ENCODE results near the gene KLRG1.

The KLRG1 gene

DNA sequence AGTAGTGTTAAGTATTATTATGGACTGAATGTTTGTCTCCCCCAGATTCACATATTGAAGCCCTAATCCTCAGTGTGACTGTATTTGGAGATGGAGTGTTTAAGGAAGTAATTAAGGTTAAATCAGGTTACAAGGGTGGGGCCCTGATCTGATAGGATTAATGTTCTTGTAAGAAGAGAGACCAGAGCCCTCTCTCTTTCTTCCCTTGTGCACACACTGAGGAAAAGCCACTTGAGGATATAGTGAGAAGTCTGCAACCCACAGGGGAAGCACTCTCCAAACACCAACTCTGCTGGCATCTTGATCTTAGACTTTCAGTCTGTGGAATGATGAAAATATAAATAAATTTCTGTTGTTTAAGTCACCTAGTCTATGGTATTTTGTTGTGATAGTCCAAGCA is 2.2 kb upstream of the KLRG1 start:
- DNase-seq: no peak

DNA sequence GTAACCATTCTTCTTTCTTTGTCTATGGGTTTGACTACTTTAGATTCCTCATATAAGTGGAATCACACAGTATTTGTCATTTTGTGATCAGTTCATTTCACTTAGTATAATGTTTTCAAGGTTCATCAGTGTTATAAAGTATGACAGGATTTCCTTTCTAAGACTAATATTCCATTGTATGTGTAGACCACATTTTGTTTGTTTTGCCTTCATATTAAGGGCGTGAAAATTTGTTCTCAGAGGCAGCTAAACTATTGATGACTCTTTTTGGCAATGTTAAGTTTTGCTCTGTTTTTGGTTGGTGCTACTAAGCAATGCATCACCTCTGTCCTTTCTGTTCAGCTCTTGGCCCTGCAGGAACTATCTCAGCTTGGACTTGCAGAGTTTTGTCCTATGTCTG is 1.7 kb upstream of the KLRG1 start:
- no peak for DNase-seq

DNA sequence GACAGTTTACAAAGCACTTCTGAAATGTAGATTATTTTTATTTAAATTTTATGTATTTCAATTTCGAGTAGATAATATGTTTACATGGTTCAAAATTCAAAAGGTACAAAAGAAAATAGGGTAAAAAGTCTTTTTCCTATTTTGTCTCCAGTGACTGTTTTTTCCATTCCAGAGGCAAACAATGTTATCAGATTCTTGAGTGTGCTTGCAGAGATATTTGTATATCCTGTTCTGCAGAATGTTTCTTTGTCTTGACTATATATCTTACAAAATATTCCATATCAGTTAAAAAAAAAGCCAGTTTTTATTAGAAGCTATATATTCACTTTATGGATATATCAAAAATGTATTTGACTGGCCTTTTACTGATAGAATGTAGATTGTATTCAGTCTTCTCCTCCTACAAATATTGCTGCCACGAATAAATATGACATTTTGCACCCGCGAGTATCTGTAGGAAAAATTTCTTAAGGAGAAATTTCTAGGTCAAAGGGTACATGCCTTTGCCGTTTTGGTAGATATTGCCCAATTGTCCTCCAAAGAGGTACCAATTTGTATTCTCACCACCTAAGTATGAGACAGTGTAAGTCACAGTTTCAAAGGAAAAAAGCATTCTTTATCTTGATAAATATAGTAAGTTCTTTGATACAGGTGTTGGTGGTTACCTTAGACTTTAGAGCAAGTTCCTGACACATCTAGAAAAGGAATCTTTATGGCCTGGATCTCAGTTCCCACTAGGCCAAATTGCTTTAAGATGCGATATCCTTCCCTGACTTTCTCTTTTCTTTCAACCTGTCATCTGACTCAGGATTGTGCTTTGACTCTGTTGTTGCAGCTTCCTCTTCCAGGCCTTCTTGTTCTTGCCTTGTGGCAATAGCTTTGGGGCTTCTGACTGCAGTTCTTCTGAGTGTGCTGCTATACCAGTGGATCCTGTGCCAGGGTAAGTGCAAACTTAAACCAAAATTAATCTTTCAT is 2.3 kb downstream of the KLRG1 start:
- no peak for DNase-seq

DNA sequence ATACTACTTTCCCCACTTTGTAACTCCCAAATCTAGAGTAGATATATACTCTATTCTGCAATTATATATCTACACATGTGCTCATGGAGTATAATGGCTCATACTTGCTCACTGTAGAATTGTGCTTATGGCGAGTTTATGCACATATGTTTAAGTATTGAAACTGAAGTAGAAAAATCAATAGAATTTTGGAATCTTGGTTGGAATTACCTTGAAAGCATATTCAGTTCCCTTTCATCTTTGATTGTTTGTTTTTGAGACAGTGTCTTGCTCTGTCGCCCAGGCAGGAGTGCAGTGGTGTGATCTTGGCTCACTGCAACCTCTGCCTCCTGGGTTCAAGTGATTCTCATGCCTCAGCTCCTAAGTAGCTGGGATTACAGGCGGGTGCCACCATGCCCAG is 4.5 kb downstream of the KLRG1 start:
- no peak for DNase-seq

DNA sequence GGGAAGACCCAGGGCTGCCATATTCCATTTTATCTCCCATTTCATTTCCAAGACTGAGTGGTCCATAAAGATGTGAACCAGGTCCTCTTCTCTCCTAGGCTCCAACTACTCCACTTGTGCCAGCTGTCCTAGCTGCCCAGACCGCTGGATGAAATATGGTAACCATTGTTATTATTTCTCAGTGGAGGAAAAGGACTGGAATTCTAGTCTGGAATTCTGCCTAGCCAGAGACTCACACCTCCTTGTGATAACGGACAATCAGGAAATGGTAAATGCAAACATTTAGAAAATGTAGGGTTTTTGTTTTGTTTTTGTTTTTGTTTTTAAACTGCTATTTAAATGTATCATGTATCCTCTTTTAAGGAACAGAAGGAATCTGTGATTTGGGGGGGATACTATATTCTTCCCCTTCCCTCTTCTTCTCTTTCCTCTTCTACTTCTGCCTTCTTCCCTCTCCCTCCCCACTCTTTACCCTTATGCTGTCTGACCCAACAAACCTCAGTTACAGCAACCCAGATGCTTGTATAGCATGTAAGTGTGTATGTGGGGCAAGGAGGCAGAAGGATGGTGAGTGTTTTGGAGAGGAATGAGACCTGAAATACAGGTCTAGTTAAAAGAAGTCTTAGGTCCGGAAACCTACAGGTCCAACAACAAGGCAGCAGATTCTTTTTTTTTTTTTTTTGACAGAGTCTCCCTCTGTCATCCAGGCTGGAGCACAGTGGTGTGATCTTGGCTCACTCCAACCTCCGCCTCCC is 5.9 kb downstream of the KLRG1 start:
- DNase-seq: no peak

DNA sequence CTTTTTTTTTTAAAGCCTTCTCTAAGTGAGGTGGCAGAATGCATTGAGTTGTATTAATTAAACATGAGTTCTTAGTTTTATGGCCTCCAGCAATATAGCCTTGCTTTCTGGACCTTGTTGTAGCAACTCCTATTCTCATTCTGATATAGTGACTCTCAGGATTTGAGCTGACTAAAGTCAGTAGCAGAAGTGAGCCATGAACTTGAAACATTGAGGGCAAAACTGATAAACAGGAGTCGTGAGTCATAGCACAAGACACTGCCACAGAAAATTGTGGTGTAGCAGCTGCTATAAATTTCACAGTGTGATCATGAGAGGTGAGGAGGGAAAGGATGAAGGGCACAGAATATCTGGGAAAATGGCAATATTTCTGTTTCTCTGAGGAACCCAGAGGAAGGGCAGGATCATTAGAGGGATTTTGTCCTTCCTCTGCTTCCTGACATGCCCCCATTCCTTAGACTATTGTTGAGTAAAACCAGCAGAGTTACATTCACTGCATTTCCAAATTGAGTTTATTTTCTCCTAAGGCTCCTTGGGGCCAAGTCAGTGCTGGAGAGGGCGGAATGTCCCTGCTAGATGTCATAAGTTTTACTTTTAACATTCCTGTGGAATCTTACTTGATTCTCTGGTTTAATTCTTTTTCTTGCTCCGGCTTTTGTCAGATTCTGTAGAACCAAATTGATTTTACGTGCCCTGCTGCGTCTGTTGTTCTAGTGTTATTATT is 7.5 kb downstream of the KLRG1 start:
- no peak for DNase-seq

DNA sequence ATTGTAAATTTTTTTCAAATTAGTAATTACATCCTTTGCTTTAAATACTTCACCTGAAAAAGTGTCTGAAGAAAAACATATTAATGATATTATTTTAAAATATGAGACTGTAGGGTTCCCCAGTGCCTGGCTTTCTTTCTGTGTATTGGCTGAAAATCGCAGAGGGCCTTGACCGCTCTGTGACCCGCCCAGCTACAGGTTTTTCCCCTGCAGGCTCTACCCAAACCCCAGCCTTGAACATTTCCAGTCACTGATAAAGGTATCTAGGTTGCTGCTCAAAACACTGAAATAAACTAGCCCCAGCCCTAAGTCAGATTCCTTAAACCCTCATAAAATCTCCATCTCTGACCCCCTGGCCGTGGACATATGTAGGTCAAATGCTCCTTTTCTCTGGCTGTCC is 11.9 kb downstream of the KLRG1 start:
- no peak for DNase-seq

DNA sequence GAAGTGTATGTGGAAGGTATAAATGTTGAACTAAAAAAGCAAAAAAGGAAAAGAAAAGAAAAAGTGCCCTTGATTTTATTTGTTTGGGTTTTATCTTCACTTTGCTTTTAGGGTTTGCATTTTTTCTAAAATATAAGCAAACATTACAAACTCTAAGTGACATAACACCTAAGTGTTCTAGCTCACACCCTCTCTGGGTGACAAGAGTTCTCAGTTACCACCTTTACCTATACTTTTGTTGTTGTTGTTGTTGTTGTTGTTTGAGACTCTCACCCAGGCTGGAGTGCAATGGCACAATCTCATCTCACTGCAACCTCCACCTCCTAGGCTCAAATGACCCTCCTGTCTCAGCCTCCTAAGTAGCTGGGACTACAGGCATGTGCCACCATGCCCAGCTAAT is 13.0 kb downstream of the KLRG1 start:
- no peak for DNase-seq

DNA sequence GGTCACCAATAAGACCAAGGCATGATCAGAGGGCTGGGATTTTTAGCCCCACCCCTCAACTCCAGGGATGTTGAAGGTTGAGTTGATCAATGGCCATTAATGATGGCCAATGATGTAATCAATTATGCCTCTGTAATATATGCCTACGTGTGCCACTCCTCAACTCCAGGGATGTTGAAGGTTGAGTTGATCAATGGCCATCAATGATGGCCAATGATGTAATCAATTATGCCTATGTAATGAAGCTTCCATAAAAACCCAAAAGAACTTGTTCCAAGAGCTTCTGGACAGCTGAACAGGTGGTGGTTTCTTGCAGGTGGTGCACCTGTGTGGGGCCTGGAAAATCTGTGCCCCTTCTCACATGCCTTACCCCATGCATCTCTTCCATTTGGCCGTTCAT is 33.2 kb downstream of the KLRG1 start:
- no peak for DNase-seq

DNA sequence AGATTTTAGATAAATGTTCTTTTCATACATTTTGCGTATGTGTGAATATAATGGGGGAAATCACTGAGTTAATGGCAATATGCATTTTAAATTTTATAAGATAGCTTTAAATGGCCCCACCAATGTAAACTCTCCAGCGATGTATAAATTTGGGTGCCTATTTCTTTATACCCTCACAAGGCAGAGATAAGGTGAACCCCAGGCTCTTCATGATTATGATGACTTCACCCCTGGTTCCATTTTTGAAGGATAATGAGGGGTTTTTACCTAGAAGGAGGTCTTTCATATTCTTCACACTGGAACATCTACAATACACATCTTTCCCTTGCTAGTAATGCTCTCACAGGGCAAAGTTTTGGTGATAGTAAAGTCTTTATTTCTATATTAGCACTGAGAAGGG is 35.2 kb downstream of the KLRG1 start:
- no peak for DNase-seq

DNA sequence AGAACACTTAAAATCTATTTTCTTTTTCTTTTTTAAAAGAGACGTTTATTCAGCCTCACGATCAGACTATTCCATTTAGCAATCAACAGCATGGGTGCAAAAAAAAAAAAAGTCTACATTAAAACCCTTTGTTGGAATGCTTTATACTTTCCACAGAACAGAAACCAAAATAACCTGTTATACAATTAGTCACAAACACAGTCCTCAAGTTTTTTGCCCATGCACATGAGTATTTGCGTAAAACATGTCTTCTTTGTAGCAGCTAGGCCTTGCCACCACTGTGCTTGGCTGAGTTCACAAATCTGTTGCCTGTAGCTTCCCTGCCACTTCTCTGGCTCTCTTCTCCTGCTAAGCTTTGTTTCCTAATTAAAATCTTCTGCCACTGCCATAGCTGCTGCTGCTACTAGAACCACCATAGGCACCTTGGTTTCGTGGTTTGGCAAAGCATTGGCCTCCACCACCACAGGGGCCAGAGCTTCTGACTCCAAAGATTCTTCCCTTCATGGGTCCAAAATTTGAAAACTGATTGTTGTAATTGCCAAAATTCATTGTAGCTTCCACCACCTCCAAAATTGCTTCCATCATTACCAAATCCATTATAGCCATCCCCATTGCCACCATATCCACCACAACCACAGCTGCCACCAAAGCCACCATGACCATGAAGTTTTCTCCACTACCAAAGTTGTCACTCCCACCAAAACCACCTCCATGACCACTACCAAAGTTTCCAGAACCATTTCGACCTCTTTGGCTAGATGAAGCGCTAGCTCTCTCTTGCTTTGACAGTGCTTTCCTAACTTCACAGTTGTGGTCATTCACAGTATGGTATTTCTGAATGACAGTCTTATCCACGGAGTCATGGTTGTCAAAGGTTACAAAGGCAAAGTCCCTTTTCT is 38.1 kb downstream of the KLRG1 start:
- no peak for DNase-seq

DNA sequence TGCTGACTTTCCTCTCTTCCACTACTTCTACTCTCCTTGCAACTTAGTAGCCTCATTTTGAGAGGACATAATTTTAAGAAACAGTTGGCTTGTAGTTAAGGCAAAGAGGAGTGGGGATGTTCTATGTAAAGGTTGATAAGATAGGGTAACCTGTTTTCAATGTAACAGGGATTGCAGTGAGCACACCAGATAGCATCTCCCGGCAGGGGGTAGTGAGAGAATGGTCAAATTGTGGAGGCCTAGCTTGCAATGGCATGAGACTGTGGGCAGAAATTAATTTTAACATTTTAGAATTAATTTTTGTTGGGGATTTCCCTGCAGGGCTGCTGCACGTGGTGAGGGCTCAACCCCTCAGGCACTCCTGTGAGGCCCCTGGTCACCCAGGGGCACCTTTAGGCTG is 41.4 kb downstream of the KLRG1 start:
- DNase-seq: no peak

DNA sequence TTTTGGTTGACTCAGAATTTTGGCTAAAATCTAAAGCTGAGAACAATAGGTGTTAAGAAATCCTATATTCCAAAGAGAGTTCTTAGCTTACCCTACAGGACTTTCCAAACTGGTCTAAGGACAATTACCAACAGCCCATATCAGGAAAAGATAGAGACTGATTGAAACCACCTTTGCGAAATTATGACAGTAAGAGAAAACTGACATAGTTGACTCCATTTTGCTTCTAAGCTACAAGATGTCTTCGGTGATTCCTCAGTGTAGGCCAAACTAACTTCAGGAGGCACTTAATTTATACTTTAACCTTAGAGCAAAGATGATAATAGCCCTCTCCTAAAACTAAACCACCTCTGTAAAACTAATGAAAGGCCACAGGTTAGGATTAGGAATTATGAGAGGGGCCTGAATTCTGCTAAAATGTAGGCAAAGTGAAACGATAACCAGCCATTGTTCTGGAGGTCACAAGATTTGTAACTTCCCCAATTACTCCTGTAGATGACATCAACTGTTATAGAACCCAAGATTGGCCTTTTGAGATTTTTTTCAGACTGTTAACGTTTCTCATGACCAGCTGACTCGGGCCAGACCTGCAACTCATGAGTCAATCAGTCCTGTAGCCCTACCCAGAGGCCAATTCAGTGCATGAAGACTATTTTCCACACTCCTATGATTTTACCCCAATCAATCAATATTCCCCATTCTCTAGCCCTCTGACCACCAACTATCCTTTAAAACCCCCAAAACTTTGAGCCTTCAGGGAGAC is 43.0 kb downstream of the KLRG1 start:
- no peak for DNase-seq

DNA sequence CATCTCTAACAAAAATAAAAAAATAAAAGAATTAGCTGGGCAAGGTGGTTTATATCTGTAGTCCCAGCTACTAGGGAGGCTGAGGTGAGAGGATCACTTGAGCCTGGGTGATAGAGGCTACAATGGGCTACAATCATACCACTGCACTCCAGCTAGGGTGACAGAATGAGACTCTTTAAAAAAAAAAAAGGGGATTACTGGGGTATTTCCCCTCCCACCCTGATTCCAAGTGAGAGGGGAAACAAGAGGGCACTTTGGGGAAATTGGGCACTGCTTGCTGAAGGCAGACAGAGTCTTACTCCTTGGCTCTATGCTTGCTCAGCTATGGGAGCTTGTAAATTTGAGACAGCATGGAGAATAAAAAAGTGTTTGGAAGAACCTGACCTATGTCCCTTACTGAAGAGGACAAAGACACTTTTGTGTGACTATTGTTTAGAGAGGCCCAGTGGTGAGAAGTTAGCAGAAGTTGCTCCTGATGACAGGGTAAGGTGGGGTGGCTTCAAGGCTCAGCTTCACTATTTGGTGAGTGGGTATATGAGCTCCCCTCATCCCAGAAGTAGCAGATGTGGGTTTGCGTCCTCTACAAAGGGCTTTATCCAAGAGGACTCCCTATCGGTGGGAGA is 44.0 kb downstream of the KLRG1 start:
- no peak for DNase-seq

DNA sequence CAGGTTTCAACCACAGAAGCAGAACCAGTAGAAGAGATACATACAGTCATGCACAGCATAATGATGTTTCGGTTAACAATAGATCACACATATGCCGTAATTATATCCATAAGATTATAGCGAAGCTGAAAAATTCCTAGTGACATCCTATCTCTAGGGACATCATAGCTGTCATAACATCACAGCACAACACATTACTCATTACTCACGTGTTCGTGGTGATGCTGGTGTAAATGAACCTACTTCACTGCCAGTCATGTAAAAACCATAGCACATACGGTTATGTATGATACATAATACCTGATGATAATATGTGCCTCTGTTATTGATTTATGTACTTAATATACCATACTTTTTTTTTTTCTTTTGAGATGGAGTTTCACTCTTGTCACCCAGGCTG is 44.7 kb downstream of the KLRG1 start:
- DNase-seq: no peak

DNA sequence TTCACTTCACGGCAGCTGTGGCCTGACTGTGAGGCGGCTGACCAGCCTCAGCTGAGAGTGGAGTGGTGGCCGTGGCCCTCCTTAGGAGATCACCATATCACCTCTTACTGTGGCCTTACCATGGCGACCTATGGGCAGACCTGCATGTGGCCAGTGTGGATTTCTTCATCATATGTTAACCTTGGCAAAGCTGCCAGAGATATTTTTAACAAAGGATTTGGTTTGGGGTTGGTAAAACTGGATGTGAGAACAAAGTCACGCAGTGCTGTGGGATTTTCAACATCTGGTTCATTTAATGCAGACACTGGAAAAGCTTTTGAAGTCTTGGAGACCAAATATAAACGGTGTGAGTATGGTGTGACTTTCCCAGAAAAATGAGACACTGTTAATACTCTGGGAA is 46.9 kb downstream of the KLRG1 start:
- no peak for DNase-seq

DNA sequence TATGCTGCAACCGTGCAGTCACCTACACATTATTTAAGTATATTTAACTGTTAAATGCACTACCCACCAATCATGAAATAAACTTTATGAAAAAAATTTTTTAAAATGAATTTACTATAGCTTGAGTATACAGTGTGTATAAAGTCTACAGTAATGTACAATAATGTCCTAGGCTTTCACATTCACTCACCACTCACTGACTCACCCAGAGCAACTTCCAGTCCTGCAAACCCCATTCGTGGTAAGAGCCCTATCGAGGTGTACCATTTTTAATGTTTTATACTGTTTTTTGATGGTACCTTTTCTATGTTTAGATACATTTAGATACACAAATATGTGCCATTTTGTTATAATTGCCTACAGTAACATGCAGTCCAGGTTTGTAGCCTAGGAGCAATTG is 48.1 kb downstream of the KLRG1 start:
- DNase-seq: no peak

DNA sequence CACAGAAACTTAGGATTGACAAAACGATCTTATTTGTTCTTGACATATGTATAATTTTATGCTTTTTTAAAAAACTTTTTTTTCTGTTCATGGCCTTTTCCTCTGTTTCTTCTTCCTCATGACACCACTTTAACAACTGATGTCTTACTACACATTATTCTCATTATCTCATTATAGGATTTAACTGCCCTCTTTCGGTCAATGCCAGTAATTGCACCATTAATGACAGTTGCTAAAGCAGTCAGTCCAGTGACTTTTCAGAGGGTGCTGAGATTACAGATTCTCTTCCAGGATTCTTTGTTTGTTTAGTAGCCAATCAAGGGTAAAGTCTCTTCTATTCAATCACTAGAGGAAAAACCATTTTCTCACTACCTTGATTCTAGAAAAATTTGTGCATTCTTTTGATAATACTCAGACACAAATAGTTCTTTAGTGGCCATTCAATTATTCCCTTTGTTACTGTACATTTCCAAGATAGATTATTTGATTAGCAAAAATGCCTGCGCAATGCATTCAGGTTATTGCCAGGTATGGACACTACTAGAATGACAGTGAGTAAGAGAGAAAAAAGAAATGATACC is 50.1 kb downstream of the KLRG1 start:
- DNase-seq: peak; percentile 66

DNA sequence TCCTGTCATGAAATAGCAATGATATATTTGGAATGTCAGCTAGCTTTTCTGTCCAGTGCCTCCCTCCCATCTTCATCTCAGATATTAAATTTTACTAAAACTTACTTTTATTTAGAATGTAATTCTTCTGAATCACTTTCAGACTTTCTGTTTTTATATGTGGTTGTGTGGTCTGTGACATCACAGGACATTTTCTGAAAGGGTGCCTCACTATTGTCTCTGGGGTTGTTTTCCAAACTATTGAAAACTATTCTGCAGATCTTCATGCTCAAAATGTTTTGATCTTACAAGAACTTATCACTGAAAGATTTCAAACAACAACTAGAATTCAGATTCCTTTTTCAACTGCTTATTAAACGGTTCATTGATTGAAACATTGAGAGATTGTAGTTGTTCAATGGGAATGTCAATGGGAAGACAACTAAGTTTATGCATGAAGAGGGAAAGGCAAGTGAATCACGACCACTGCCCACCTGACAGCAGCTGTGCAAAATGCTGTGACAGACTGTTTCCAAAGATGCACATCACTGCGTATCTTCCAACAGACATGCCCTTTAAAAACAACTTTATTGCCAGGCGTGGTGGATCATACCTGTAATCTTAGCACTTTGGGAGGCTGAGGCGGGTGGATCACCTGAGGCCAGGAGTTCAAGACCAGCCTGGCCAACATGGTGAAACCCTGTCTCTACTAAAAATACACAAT is 51.3 kb downstream of the KLRG1 start:
- DNase-seq: no peak

DNA sequence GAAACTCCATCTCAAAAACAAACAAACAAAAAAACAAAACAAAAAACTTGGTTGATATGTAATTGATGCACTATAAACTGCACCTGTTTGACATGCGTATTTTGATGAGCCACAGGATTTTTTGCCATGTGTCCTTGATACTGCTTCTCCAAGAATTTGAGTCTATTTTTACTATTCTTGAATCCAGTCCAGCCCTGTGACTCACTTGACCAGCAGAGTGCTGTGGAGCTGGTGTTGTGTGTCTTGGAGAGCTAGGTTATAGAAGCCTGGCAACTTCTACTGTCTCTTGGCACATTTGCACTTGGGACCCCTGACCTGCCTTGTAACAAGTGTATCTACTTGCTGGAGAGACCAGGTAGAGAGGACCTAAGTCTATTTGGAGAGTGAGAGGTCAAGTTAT is 52.0 kb downstream of the KLRG1 start:
- no peak for DNase-seq

Measured in NCI-H1694 (cell line).